ENCODE measurements around the gene ZNF45. TPM values are rescaled to one million over a fixed set of nuclear protein-coding genes. Genes with fewer than 3 reads are reported as not detected.
"Not testable (repeated sequence)": the region's sequence is repeated elsewhere in the genome, so short reads cannot be mapped to it uniquely, and the experiment has no call there.

ZNF45 gene
- total RNA-seq, 1 experiment from 2014 or later, result 22.1 TPM

DNA sequence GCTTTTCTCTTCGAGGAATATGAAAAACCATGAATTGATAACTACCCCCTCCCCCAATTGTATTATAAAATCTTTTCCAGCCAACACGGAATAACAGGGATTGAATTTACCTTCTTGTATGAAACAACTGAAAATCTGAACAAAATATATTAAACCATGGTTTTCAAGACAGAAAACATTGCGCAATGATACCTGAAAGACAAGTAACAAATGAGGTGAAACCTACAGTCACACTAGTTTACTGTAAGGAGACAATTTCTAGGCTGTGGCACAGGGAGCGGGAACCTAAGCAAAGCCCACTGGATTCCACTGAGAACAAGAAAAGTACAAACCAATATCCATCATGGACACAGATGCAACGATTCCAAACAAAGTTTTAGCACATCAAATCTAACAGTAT, 54.6 kb downstream of the ZNF45 start:
- intact Hi-C loops (cut with micrococcal nuclease; ENCODE audit: unreplicated experiment), result no loop called here
- no TSS peak for BruUV-seq (replicated peaks)
- no peak overlapping the region for H3K4me3 ChIP-seq (ENCODE audit: low read depth, low read length, poor library complexity, severe bottlenecking)
- no peaks in the 10 kb centered on the region for H3K4me1 ChIP-seq (ENCODE audit: insufficient read depth, low read length, poor library complexity, severe bottlenecking)
- ChIA-PET CTCF (no interaction called here), POLR2A (ENCODE audit: low non-redundant PET) (no interaction called here)
- no peak for TF ChIP-seq EZH2 (IDR thresholded peaks at IDR 0.05; ENCODE audit: borderline replicate concordance, low read depth, low read length, poor library complexity, severe bottlenecking)
- TF ChIP-seq CTCF (conservative IDR thresholded peaks at IDR 0.05; ENCODE audit: low read depth, low read length), result no peak
- no peaks in the 10 kb centered on the region for H3K27me3 ChIP-seq (replicated peaks; ENCODE audit: insufficient read depth, low read depth, low read length, poor library complexity)
- H3K9me3 ChIP-seq (ENCODE audit: low read depth, low read length, poor library complexity, severe bottlenecking), result peaks cover 64% of the 10 kb centered on the region
- no peaks in the 10 kb centered on the region for H3K36me3 ChIP-seq (ENCODE audit: insufficient read depth, low read length, poor library complexity, severe bottlenecking)
- DNase-seq (ENCODE audit: low spot score), result no peak
- H3K27ac ChIP-seq (ENCODE audit: low read depth, low read length, poor library complexity, severe bottlenecking), result no peak overlapping the region

GRCh38 chr19:43872547-43873336, 62.3 kb downstream of the ZNF45 start:
- POLR2A ChIA-PET (ENCODE audit: low non-redundant PET), result no interaction called here
- no peak overlapping the region for H3K4me3 ChIP-seq (ENCODE audit: low read depth, low read length, poor library complexity, severe bottlenecking)
- no peaks in the 10 kb centered on the region for H3K4me1 ChIP-seq (ENCODE audit: insufficient read depth, low read length, poor library complexity, severe bottlenecking)
- no TSS peak for BruUV-seq (replicated peaks)
- CTCF ChIA-PET, result no interaction called here
- no peak for TF ChIP-seq EZH2 (IDR thresholded peaks at IDR 0.05; ENCODE audit: borderline replicate concordance, low read depth, low read length, poor library complexity, severe bottlenecking)
- TF ChIP-seq CTCF (conservative IDR thresholded peaks at IDR 0.05; ENCODE audit: low read depth, low read length), result no peak
- H3K27me3 ChIP-seq (replicated peaks; ENCODE audit: insufficient read depth, low read depth, low read length, poor library complexity), result no peaks in the 10 kb centered on the region
- H3K9me3 ChIP-seq (ENCODE audit: low read depth, low read length, poor library complexity, severe bottlenecking), result peaks cover 82% of the 10 kb centered on the region
- intact Hi-C loops (cut with micrococcal nuclease; ENCODE audit: unreplicated experiment), result no loop called here
- peak; percentile 9 for DNase-seq (ENCODE audit: low spot score)
- no peak overlapping the region for H3K27ac ChIP-seq (ENCODE audit: low read depth, low read length, poor library complexity, severe bottlenecking)
- no peaks in the 10 kb centered on the region for H3K36me3 ChIP-seq (ENCODE audit: insufficient read depth, low read length, poor library complexity, severe bottlenecking)

DNA sequence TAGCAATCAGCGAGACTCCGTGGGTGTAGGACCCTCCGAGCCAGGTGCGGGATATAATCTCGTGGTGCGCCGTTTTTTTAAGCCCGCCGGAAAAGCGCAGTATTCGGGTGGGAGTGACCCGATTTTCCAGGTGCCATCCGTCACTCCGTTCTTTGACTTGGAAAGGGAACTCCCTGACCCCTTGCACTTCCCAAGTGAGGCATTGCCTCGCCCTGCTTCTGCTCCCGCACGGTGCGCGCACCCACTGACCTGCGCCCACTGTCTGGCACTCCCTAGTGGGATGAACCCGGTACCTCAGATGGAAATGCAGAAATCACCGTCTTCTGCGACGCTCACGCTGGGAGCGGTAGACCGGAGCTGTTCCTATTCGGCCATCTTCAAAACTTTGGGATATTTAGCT, 68.2 kb downstream of the ZNF45 start:
- peaks cover 48% of the 10 kb centered on the region for H3K9me3 ChIP-seq (ENCODE audit: low read depth, low read length, poor library complexity, severe bottlenecking)
- H3K4me1 ChIP-seq (ENCODE audit: insufficient read depth, low read length, poor library complexity, severe bottlenecking); BruUV-seq (replicated peaks); H3K27me3 ChIP-seq (replicated peaks; ENCODE audit: insufficient read depth, low read depth, low read length, poor library complexity); POLR2A ChIA-PET (ENCODE audit: low non-redundant PET); DNase-seq (ENCODE audit: low spot score); intact Hi-C loops (cut with micrococcal nuclease; ENCODE audit: unreplicated experiment); H3K4me3 ChIP-seq (ENCODE audit: low read depth, low read length, poor library complexity, severe bottlenecking); CTCF ChIA-PET; H3K27ac ChIP-seq (ENCODE audit: low read depth, low read length, poor library complexity, severe bottlenecking); H3K36me3 ChIP-seq (ENCODE audit: insufficient read depth, low read length, poor library complexity, severe bottlenecking): not testable (repeated sequence)

Other genes with a start within 250 kb of the ZNF45 start
- not detected in 2 replicates for gene IRGC, start 219.2 kb downstream of the ZNF45 start, total RNA-seq (2021)
- 78.8 and 90.6 TPM in 2 replicates for gene SMG9, start 180.3 kb downstream of the ZNF45 start, total RNA-seq (2021)
- 0.20 TPM in 1 of 2 replicates, not detected in the other for gene KCNN4, start 154.3 kb downstream of the ZNF45 start, total RNA-seq (2021)
- not detected in 2 replicates for gene LYPD5, start 132.8 kb downstream of the ZNF45 start, total RNA-seq (2021)
- gene ZNF283, start 108.0 kb downstream of the ZNF45 start, total RNA-seq (2021), result 9.4 and 9.7 TPM in 2 replicates
- 0.73 and 1.6 TPM in 2 replicates for gene ZNF404, start 51.3 kb downstream of the ZNF45 start, total RNA-seq (2021)
- gene ZNF221, start 15.9 kb upstream of the ZNF45 start, total RNA-seq (2021), result 4.8 and 6.1 TPM in 2 replicates
- 7.3 and 8.0 TPM in 2 replicates for gene ZNF155, start 48.9 kb upstream of the ZNF45 start, total RNA-seq (2021)
- 5.2 and 5.4 TPM in 2 replicates for gene ZNF230, start 67.7 kb upstream of the ZNF45 start, total RNA-seq (2021)
- 7.3 and 9.3 TPM in 2 replicates for gene ZNF222, start 90.1 kb upstream of the ZNF45 start, total RNA-seq (2021)
- 4.5 and 5.6 TPM in 2 replicates for gene ZNF223, start 116.8 kb upstream of the ZNF45 start, total RNA-seq (2021)
- gene ZNF284, start 136.9 kb upstream of the ZNF45 start, total RNA-seq (2021), result 3.1 and 3.2 TPM in 2 replicates
- 20.4 and 23.8 TPM in 2 replicates for gene ZNF224, start 159.1 kb upstream of the ZNF45 start, total RNA-seq (2021)
- gene ZNF225, start 178.1 kb upstream of the ZNF45 start, total RNA-seq (2021), result 6.3 and 7.1 TPM in 2 replicates
- gene ZNF234, start 206.3 kb upstream of the ZNF45 start, total RNA-seq (2021), result 15.1 and 17.1 TPM in 2 replicates
- 21.4 and 23.1 TPM in 2 replicates for gene ZNF226, start 229.8 kb upstream of the ZNF45 start, total RNA-seq (2021)

Measured in A673 (cell line).